Keratinocyte (primary cell): ENCODE data around the gene SPDYE17. TPM values are rescaled to one million over a fixed set of nuclear protein-coding genes. Genes with fewer than 3 reads are reported as not detected.
"Not testable (repeated sequence)": the region's sequence is repeated elsewhere in the genome, so short reads cannot be mapped to it uniquely, and the experiment has no call there.

ENCODE experiments used
- DNase-seq: peaks from one replicate; pipeline ENCODE4 v3.0.0-alpha.2; 2011; ENCODE audit warnings: low read depth, missing footprints, low spot score
- FAIRE-seq: peaks from 2 replicates; lab custom pipeline; 2011; peaks lifted over from hg19 to GRCh38; lab: Jason Lieb, UNC
- H2AFZ ChIP-seq: 2 replicates; pipeline ENCODE4 v1.6.0; 2012; ENCODE audit warnings: low read length, control low read depth, inconsistent platforms; ENCODE audit not compliant: control insufficient read depth
- H3K27ac ChIP-seq: 2 replicates; pipeline ENCODE4 v1.5.1; 2011; ENCODE audit warnings: low read length; ENCODE audit not compliant: control insufficient read depth, insufficient read depth
- H3K27me3 ChIP-seq: 3 replicates; pipeline ENCODE4 v1.6.0; 2011; ENCODE audit warnings: low read length; ENCODE audit not compliant: control insufficient read depth, insufficient read depth; ENCODE audit errors: extremely low read depth
- H3K36me3 ChIP-seq, 2 experiments: 2 replicates in 1 of 2; 3 replicates in 1 of 2; pipeline ENCODE4 v1.5.1; 2011; ENCODE audit warnings: low read length in 2 of 2, mild to moderate bottlenecking in 1 of 2; ENCODE audit not compliant: control insufficient read depth in 2 of 2, insufficient read depth in 2 of 2; ENCODE audit errors: extremely low read depth in 1 of 2
- H3K4me1 ChIP-seq: 3 replicates; pipeline ENCODE4 v1.5.1; 2011; ENCODE audit warnings: low read length; ENCODE audit not compliant: control insufficient read depth, insufficient read depth; ENCODE audit errors: extremely low read depth
- H3K4me2 ChIP-seq: 3 replicates; pipeline ENCODE4 v1.6.0; 2011; ENCODE audit warnings: low read depth, low read length; ENCODE audit not compliant: control insufficient read depth, insufficient read depth; ENCODE audit errors: extremely low read depth
- H3K4me3 ChIP-seq, 3 experiments: fragments of 200-600 bp in 1 of 3; sonication (generic) in 1 of 3; 2 replicates in 2 of 3; 3 replicates in 1 of 3; pipeline ENCODE4 v1.5.1; 2011 to 2016; ENCODE audit warnings: low read length in 3 of 3, mild to moderate bottlenecking in 3 of 3, control low read depth in 2 of 3, inconsistent platforms in 1 of 3, low read depth in 1 of 3, mixed read lengths in 1 of 3, mixed run types in 1 of 3, moderate library complexity in 1 of 3; ENCODE audit not compliant: control insufficient read depth in 2 of 3, insufficient read depth in 2 of 3; ENCODE audit errors: extremely low read depth in 1 of 3
- H3K79me2 ChIP-seq: 2 replicates; pipeline ENCODE4 v1.6.0; 2012; ENCODE audit warnings: low read length; ENCODE audit not compliant: control insufficient read depth, insufficient read depth
- H3K9ac ChIP-seq: 3 replicates; pipeline ENCODE4 v1.6.0; 2011; ENCODE audit warnings: low read length; ENCODE audit not compliant: control insufficient read depth, insufficient read depth; ENCODE audit errors: extremely low read depth
- H3K9me1 ChIP-seq: 3 replicates; pipeline ENCODE4 v1.6.0; 2011; ENCODE audit warnings: low read length; ENCODE audit not compliant: control insufficient read depth, insufficient read depth; ENCODE audit errors: extremely low read depth
- H3K9me3 ChIP-seq: 2 replicates; pipeline ENCODE4 v1.5.1; 2012; ENCODE audit warnings: low read depth, low read length; ENCODE audit not compliant: control insufficient read depth
- H4K20me1 ChIP-seq: 3 replicates; pipeline ENCODE4 v1.6.0; 2011; ENCODE audit warnings: low read length; ENCODE audit not compliant: control insufficient read depth, insufficient read depth; ENCODE audit errors: extremely low read depth
- dilution Hi-C: fragments of 300-500 bp; cut with MboI; formaldehyde crosslinking; loops from one replicate; pipeline ENCODE4 v1.7.0; 2020; ENCODE audit warnings: low sequenced_read_pairs; ENCODE audit not compliant: extremely low pct_ligation_motif_present
- polyA plus RNA-seq, 5 experiments: library from polyadenylated mRNA; depleted of rRNA in 3 of 5; stranded (reverse) in 3 of 5; stranded (forward) in 1 of 5; unstranded in 1 of 5; fragments of >200 nt; gene quantifications; 1 replicate in 1 of 5; 2 replicates in 3 of 5; 3 replicates in 1 of 5; pipeline versions ENCODE4 v1.2.1 to v1.2.3, GENCODE V29; 2011 to 2012; ENCODE audit warnings: missing spikeins in 2 of 5, low read depth in 1 of 5, low replicate concordance in 1 of 5

Gene SPDYE17
- polyA plus RNA-seq, 1 donor (not counting 4 experiments of a cell fraction or from before 2014, with no cell fraction given): not detected

GRCh38 chr7:77074786-77075396 lies 42.7 kb upstream of the SPDYE17 start:
- dilution Hi-C loops, H3K27me3 ChIP-seq, DNase-seq, H2AFZ ChIP-seq, H4K20me1 ChIP-seq, H3K9ac ChIP-seq, H3K36me3 ChIP-seq, H3K4me3 ChIP-seq, H3K27ac ChIP-seq, H3K4me2 ChIP-seq, H3K9me1 ChIP-seq, H3K79me2 ChIP-seq, H3K4me1 ChIP-seq, H3K9me3 ChIP-seq: not testable (repeated sequence)
- peak; percentile 5 for FAIRE-seq

- H3K4me3 ChIP-seq, H4K20me1 ChIP-seq, H3K79me2 ChIP-seq, FAIRE-seq, H3K27ac ChIP-seq, dilution Hi-C loops, DNase-seq, H3K27me3 ChIP-seq, H3K4me2 ChIP-seq, H2AFZ ChIP-seq, H3K9ac ChIP-seq, H3K36me3 ChIP-seq, H3K9me3 ChIP-seq, H3K9me1 ChIP-seq, H3K4me1 ChIP-seq: not testable (repeated sequence)
Observed at GRCh38 chr7:77071108-77071507, 38.9 kb upstream of the SPDYE17 start.

DNA sequence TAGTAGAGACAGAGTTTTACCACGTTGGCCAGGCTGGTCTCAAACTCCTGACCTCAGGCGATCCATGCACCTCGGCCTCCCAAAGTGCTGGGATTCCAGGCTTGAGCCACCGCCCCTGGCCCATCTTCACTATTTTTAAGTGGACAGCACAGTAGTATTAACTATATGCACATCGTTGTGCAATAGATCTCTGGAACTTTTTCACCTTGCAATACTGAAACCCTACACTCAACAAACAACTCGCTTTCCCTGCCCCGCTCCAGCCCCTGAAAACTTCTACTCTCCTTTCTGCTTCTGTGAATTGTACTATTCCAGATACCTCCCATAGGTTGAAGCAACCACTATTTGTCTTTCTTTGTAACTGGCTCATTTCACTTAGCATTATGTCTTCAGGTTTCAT lies 33.7 kb upstream of the SPDYE17 start:
- H2AFZ ChIP-seq, dilution Hi-C loops, H3K9me3 ChIP-seq, H3K27me3 ChIP-seq, H3K79me2 ChIP-seq, H3K4me3 ChIP-seq, H3K9ac ChIP-seq, H3K4me1 ChIP-seq, DNase-seq, H3K36me3 ChIP-seq, H3K9me1 ChIP-seq, FAIRE-seq, H3K27ac ChIP-seq, H4K20me1 ChIP-seq, H3K4me2 ChIP-seq: not testable (repeated sequence)

DNA sequence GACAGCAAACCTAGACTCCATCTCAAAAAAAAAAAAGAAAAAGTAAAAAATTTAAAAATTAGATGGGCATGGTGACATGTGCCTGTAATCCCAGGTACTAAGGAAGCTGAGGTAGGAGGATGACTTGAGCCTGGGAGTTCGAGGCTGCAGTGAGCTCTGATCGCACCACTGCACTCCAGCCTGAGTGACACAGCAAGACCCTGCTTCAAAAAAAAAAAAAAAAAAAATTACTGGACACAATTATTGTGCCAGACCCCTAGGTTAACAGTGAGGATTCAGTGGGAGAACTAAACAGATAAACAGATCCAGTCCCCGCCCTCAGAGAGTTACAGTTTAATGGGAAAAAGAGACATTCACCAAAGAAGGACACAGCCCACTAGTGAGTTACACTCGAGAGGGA lies 31.6 kb upstream of the SPDYE17 start:
- H3K9me1 ChIP-seq, H2AFZ ChIP-seq, H4K20me1 ChIP-seq, H3K4me1 ChIP-seq, H3K4me2 ChIP-seq, H3K9ac ChIP-seq, H3K27me3 ChIP-seq, dilution Hi-C loops, H3K36me3 ChIP-seq, DNase-seq, H3K9me3 ChIP-seq, H3K27ac ChIP-seq, H3K79me2 ChIP-seq, FAIRE-seq, H3K4me3 ChIP-seq: not testable (repeated sequence)

GRCh38 chr7:77062557-77062956 lies 30.4 kb upstream of the SPDYE17 start, which contains the start of gene SPDYE18:
Gene SPDYE18, minus strand, starts transcription at chr7:77062558. Its CDS starts 2,046 bp downstream, at chr7:77060512.
- dilution Hi-C loops, H3K27me3 ChIP-seq, H3K9ac ChIP-seq, H2AFZ ChIP-seq, H3K4me2 ChIP-seq, H3K9me1 ChIP-seq, H3K36me3 ChIP-seq, H3K4me1 ChIP-seq, H3K27ac ChIP-seq, H4K20me1 ChIP-seq, H3K4me3 ChIP-seq, DNase-seq, FAIRE-seq, H3K79me2 ChIP-seq, H3K9me3 ChIP-seq: not testable (repeated sequence)
